Peyer's patch (tissue), 4 donors: ENCODE results near the gene PARL. TPM values are rescaled to one million over a fixed set of nuclear protein-coding genes. Genes with fewer than 3 reads are reported as not detected.
A peak's percentile ranks its signal among the peaks of the same experiment; 100 is the strongest.
"Not testable (repeated sequence)": the region's sequence is repeated elsewhere in the genome, so short reads cannot be mapped to it uniquely, and the experiment has no call there.

ENCODE experiments used
- DNase-seq, 3 donors: peaks; one replicate each; pipeline ENCODE4 v3.0.0-alpha.2; 2017 to 2019
- H3K27ac ChIP-seq, 4 donors: fragments of 200-600 bp; sonication (generic); one replicate each; pipeline ENCODE4 v1.5.1; 2016 to 2019
- H3K27me3 ChIP-seq, 2 donors: fragments of 200-600 bp; sonication (generic); one replicate each; pipeline ENCODE4 v1.5.1; 2019
- H3K36me3 ChIP-seq, 3 donors: fragments of 200-600 bp; sonication (generic); one replicate each; pipeline ENCODE4 v1.5.1; 2016 to 2019
- H3K4me1 ChIP-seq, 4 donors: fragments of 200-600 bp; sonication (generic); one replicate each; pipeline ENCODE4 v1.5.1; 2016 to 2019
- H3K4me3 ChIP-seq, 4 donors: fragments of 200-600 bp; sonication (generic); 1 replicate in 3 of 4; 2 replicates in 1 of 4; pipeline ENCODE4 v1.5.1; 2016 to 2019; ENCODE audit warnings: mild to moderate bottlenecking in 1 of 4
- H3K9me3 ChIP-seq, 4 donors: fragments of 200-600 bp; sonication (generic); one replicate each; pipeline ENCODE4 v1.5.1; 2016 to 2019; ENCODE audit warnings: mild to moderate bottlenecking in 1 of 4
- CTCF ChIP-seq, 6 experiments: fragments of 450-650 bp in 4 of 6; fragments of 200-600 bp in 2 of 6; sonication (generic) in 1 of 6; IDR thresholded peaks; one replicate each; pipeline ENCODE4 v1.5.1; 2017 to 2019; ENCODE audit warnings: antibody characterized with exemption in 6 of 6, mild to moderate bottlenecking in 3 of 6, moderate library complexity in 1 of 6
- POLR2A ChIP-seq, 2 donors: fragments of 450-650 bp; IDR thresholded peaks; one replicate each; pipeline ENCODE4 v1.5.1; 2017; ENCODE audit warnings: antibody characterized with exemption in 2 of 2, mild to moderate bottlenecking in 2 of 2, moderate library complexity in 2 of 2
- total RNA-seq, 4 donors: library from RNA; depleted of rRNA; stranded (reverse); fragments of >200 nt; gene quantifications; one replicate each; pipeline ENCODE4 v1.1.0, GENCODE V29; 2016

The PARL gene
- total RNA-seq, 4 donors from 2014 or later = 22.3 to 69.9 (median 43.9) TPM

- Histone ChIP-seq H3K9me3 (no peaks in the 10 kb centered on the region), H3K27me3 (no peaks in the 10 kb centered on the region), H3K27ac (peak overlapping the region in 1 of 4 donors; percentile 71), H3K4me3 (peak overlapping the region; percentile 81 to 97 (median 88)), H3K36me3 (no peaks in the 10 kb centered on the region), H3K4me1 (peaks cover 0 to 21% (median 9%) of the 10 kb centered on the region in 4 donors)
- no peak for DNase-seq
- TF ChIP-seq POLR2A (IDR thresholded peaks at IDR 0.05) (no peak), CTCF (IDR thresholded peaks at IDR 0.05) (no peak)
Observed at GRCh38 chr3:183883291-183884096, 1.2 kb downstream of the PARL start.

- no peak overlapping the region for H3K27ac ChIP-seq
- TF ChIP-seq CTCF (IDR thresholded peaks at IDR 0.05) (no peak), POLR2A (IDR thresholded peaks at IDR 0.05) (no peak)
- no peaks in the 10 kb centered on the region for H3K27me3 ChIP-seq
- H3K4me1 ChIP-seq = peaks cover 0 to 18% (median 9%) of the 10 kb centered on the region in 4 donors
- H3K9me3 ChIP-seq = no peaks in the 10 kb centered on the region
- H3K36me3 ChIP-seq = peaks cover 0 to 5% (median 0%) of the 10 kb centered on the region in 3 donors
- DNase-seq = no peak
- H3K4me3 ChIP-seq = no peak overlapping the region
Observed at GRCh38 chr3:183880121-183880520, 4.6 kb downstream of the PARL start.

- TF ChIP-seq CTCF (IDR thresholded peaks at IDR 0.05) (no peak), POLR2A (IDR thresholded peaks at IDR 0.05) (no peak)
Observed at GRCh38 chr3:183879243-183879642, 5.4 kb downstream of the PARL start.

GRCh38 chr3:183878071-183878470 lies 6.6 kb downstream of the PARL start:
- Histone ChIP-seq H3K36me3 (peaks cover 0 to 5% (median 0%) of the 10 kb centered on the region in 3 donors), H3K4me1 (peaks cover 0 to 7% (median under 1%) of the 10 kb centered on the region in 4 donors), H3K4me3 (no peak overlapping the region), H3K27me3 (no peaks in the 10 kb centered on the region), H3K9me3 (no peaks in the 10 kb centered on the region), H3K27ac (no peak overlapping the region)
- TF ChIP-seq POLR2A (IDR thresholded peaks at IDR 0.05) = no peak
- TF ChIP-seq CTCF (IDR thresholded peaks at IDR 0.05) = no peak
- no peak for DNase-seq

More at GRCh38 chr3:183879243-183879642, 5.4 kb downstream of the PARL start:
- no peak overlapping the region for H3K27ac ChIP-seq
- H3K4me1 ChIP-seq = peaks cover 0 to 18% (median 8%) of the 10 kb centered on the region in 4 donors
- peaks cover 0 to 5% (median 0%) of the 10 kb centered on the region in 3 donors for H3K36me3 ChIP-seq
- no peaks in the 10 kb centered on the region for H3K9me3 ChIP-seq
- H3K4me3 ChIP-seq = no peak overlapping the region
- no peaks in the 10 kb centered on the region for H3K27me3 ChIP-seq
- no peak for DNase-seq

GRCh38 chr3:183877227-183877626 lies 7.5 kb downstream of the PARL start:
- not testable (repeated sequence) for H3K4me3 ChIP-seq, H3K27me3 ChIP-seq, H3K4me1 ChIP-seq, H3K9me3 ChIP-seq, H3K27ac ChIP-seq, H3K36me3 ChIP-seq, DNase-seq

GRCh38 chr3:183875411-183875810 lies 9.3 kb downstream of the PARL start:
- no peak overlapping the region for H3K4me3 ChIP-seq
- no peaks in the 10 kb centered on the region for H3K27me3 ChIP-seq
- no peak for DNase-seq
- no peaks in the 10 kb centered on the region for H3K9me3 ChIP-seq
- peaks cover 0 to 5% (median 0%) of the 10 kb centered on the region in 3 donors for H3K36me3 ChIP-seq
- no peaks in the 10 kb centered on the region for H3K4me1 ChIP-seq
- H3K27ac ChIP-seq = no peak overlapping the region
- TF ChIP-seq CTCF (IDR thresholded peaks at IDR 0.05) (no peak), POLR2A (IDR thresholded peaks at IDR 0.05) (no peak)
